ENCODE results near the gene TNS4. TPM values are rescaled to one million over a fixed set of nuclear protein-coding genes. Genes with fewer than 3 reads are reported as not detected.
A peak's percentile ranks its signal among the peaks of the same experiment; 100 is the strongest.

The TNS4 gene
- total and polyA plus RNA-seq, 8 donors = 0.16 to 0.24 TPM; not detected in 6

DNA sequence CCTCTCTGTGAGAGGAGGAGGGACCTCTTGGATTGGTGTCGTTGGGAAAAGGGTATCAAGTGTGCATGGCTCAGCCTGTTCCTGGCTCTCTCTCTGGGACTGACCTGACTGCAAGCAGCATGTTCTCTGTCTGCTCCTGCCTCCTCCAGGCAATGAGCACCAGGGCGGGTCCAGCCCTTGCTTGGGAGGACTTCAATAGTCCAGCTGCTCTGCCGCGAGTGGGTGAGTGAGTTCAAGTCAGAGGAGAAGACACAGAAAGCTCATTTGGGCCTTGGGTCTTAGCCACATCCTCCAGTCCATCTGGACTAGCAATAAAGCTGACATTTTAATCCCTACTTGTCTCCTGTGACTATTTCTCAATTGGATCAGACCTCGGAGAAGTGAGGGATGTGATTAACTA is 25.2 kb upstream of the TNS4 start:
- no peak overlapping the region for H3K27ac ChIP-seq
- intact Hi-C loops (cut with DNase I) = no loop called here
- FAIRE-seq = no peak

GRCh38 chr17:40525294-40525693 is 23.9 kb upstream of the TNS4 start:
- intact Hi-C loops (cut with DNase I) = no loop called here
- 81 to 92% methylated on average over 1 of the region's 1 CpG for WGBS, 2 donors
- H3K4me1 ChIP-seq = no peaks in the 10 kb centered on the region
- ATAC-seq = no peak
- H3K27me3 ChIP-seq = no peaks in the 10 kb centered on the region
- H3K27ac ChIP-seq = no peak overlapping the region
- H3K36me3 ChIP-seq = no peaks in the 10 kb centered on the region
- H3K4me3 ChIP-seq = no peak overlapping the region
- H3K9me3 ChIP-seq = no peaks in the 10 kb centered on the region
- TF ChIP-seq, protein P1, sequence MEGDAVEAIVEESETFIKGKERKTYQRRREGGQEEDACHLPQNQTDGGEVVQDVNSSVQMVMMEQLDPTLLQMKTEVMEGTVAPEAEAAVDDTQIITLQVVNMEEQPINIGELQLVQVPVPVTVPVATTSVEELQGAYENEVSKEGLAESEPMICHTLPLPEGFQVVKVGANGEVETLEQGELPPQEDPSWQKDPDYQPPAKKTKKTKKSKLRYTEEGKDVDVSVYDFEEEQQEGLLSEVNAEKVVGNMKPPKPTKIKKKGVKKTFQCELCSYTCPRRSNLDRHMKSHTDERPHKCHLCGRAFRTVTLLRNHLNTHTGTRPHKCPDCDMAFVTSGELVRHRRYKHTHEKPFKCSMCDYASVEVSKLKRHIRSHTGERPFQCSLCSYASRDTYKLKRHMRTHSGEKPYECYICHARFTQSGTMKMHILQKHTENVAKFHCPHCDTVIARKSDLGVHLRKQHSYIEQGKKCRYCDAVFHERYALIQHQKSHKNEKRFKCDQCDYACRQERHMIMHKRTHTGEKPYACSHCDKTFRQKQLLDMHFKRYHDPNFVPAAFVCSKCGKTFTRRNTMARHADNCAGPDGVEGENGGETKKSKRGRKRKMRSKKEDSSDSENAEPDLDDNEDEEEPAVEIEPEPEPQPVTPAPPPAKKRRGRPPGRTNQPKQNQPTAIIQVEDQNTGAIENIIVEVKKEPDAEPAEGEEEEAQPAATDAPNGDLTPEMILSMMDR (IDR thresholded peaks at IDR 0.05) = no peak
- DNase-seq = no peak
- no peak for FAIRE-seq

More for the DNA sequence above, 25.2 kb upstream of the TNS4 start:
- WGBS, 2 donors = 51 to 62% methylated on average over 5 of the region's 5 CpGs
- TF ChIP-seq, protein P1 (IDR thresholded peaks at IDR 0.05) = no peak
- Histone ChIP-seq H3K4me1 (no peaks in the 10 kb centered on the region), H3K4me3 (no peak overlapping the region), H3K9me3 (no peaks in the 10 kb centered on the region), H3K27me3 (no peaks in the 10 kb centered on the region), H3K36me3 (no peaks in the 10 kb centered on the region)
- ATAC-seq (peak in 3 of 4 donors; percentile 28 to 49 (median 45)), DNase-seq (no peak)

- intact Hi-C loops (cut with DNase I) = no loop called here
- WGBS, 2 donors = 41 to 54% methylated on average over 3 of the region's 3 CpGs
- Histone ChIP-seq H3K36me3 (no peaks in the 10 kb centered on the region), H3K4me1 (no peaks in the 10 kb centered on the region), H3K4me3 (no peak overlapping the region), H3K27me3 (no peaks in the 10 kb centered on the region), H3K27ac (no peak overlapping the region), H3K9me3 (no peaks in the 10 kb centered on the region)
- no peak for DNase-seq
- no peak for ATAC-seq
- TF ChIP-seq, protein P1 (IDR thresholded peaks at IDR 0.05) = no peak
- no peak for FAIRE-seq
Observed at GRCh38 chr17:40524243-40524965, 23.0 kb upstream of the TNS4 start.

GRCh38 chr17:40522961-40523310 is 21.5 kb upstream of the TNS4 start:
- 74 to 89% methylated on average over 5 of the region's 5 CpGs for WGBS, 2 donors
- DNase-seq = no peak
- Histone ChIP-seq H3K4me1 (no peaks in the 10 kb centered on the region), H3K27me3 (no peaks in the 10 kb centered on the region), H3K9me3 (no peaks in the 10 kb centered on the region), H3K36me3 (no peaks in the 10 kb centered on the region), H3K27ac (no peak overlapping the region), H3K4me3 (no peak overlapping the region)
- FAIRE-seq = no peak
- intact Hi-C loops (cut with DNase I) = no loop called here
- TF ChIP-seq, protein P1 (IDR thresholded peaks at IDR 0.05) = no peak
- ATAC-seq = no peak

GRCh38 chr17:40522250-40522960 is 21.0 kb upstream of the TNS4 start:
- H3K36me3 ChIP-seq = no peaks in the 10 kb centered on the region
- H3K27me3 ChIP-seq = no peaks in the 10 kb centered on the region
- no peaks in the 10 kb centered on the region for H3K9me3 ChIP-seq
- H3K4me3 ChIP-seq = no peak overlapping the region
- no peak for FAIRE-seq
- H3K4me1 ChIP-seq = no peaks in the 10 kb centered on the region
- peak in 3 of 4 donors; percentile 39 to 56 (median 51) for ATAC-seq
- DNase-seq = no peak
- no peak overlapping the region for H3K27ac ChIP-seq
- intact Hi-C loops (cut with DNase I) = no loop called here
- TF ChIP-seq, protein P1 (IDR thresholded peaks at IDR 0.05) = no peak
- 82 to 88% methylated on average over 7 of the region's 7 CpGs for WGBS, 2 donors

Data from pancreas (tissue), 10 donors.